Chondrocyte (in vitro differentiated cells): ENCODE results near the gene FAM53A. TPM values are rescaled to one million over a fixed set of nuclear protein-coding genes. Genes with fewer than 3 reads are reported as not detected.

Source experiments
- DNase-seq: peaks from one replicate; pipeline ENCODE4 v3.0.0; 2021; ENCODE audit warnings: mixed read lengths, low spot score
- H3K27ac Mint-ChIP-seq: one replicate; pipeline ENCODE4 v1.8.0; 2021; ENCODE audit warnings: mild to moderate bottlenecking, moderate library complexity, mixed read lengths; ENCODE audit not compliant: unreplicated experiment
- H3K27me3 Mint-ChIP-seq: 2 replicates; pipeline ENCODE4 v1.8.0; 2021; ENCODE audit warnings: low read depth, mixed read lengths
- H3K36me3 Mint-ChIP-seq: 2 replicates; pipeline ENCODE4 v1.8.0; 2021; ENCODE audit warnings: low read depth, mixed read lengths
- H3K4me1 Mint-ChIP-seq: 2 replicates; pipeline ENCODE4 v1.8.0; 2021; ENCODE audit warnings: low read depth, mild to moderate bottlenecking, mixed read lengths
- H3K4me3 Mint-ChIP-seq: one replicate; pipeline ENCODE4 v1.8.0; 2021; ENCODE audit warnings: mild to moderate bottlenecking, moderate library complexity, mixed read lengths; ENCODE audit not compliant: unreplicated experiment
- H3K9me3 Mint-ChIP-seq: 2 replicates; pipeline ENCODE4 v1.8.0; 2021; ENCODE audit warnings: low read depth, mixed read lengths
- total RNA-seq: library from RNA; stranded (reverse); gene quantifications from 3 replicates; pipeline ENCODE4 v1.2.1, GENCODE V29; 2021
- TF ChIP-seq, protein P1 (sequence below): fragments of 200-600 bp; sonication (generic); IDR thresholded peaks from 2 replicates; pipeline ENCODE4 v1.5.0; 2021; ENCODE audit warnings: antibody characterized with exemption, mild to moderate bottlenecking, moderate library complexity

FAM53A gene
- total RNA-seq, 1 donor from 2014 or later = 6.9 TPM

DNA sequence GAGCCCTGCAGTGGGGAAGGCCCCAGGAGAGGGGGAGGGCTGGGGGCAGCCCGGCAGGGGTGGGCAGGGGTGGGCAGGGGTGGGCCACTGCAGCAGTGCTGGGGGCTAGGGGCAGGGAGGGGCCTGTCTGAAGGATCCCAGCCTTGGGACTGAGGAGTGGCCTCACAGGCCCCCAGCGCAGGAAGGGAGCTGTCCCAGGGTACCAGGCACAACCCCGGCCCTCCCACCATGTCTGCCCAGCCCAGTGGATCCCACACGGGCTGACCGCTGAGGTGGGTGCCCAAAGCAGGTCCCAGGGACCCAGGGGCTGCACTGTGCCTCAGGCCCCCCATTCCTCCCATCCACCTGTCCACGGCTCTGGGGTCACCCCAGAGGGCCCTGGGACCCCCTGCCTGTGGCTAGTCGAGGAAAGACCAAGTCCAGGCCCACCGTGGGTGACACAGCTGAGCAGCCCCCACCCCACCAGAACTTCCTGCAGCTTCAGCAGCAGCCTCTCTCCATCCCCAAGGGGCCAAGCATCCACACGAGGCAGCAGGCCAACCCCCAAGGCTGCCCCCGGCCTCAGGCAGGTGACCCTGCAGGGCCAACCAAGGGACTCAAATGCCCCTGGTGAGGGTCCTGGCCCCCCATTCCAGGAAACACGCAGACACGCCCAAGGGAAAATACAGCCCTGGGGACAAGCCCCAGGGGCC lies 46.4 kb downstream of the FAM53A start:
- no peaks in the 10 kb centered on the region for H3K4me1 Mint-ChIP-seq
- DNase-seq = no peak
- peaks cover 1% of the 10 kb centered on the region for H3K27me3 Mint-ChIP-seq
- H3K9me3 Mint-ChIP-seq = peaks cover 9% of the 10 kb centered on the region
- no peak overlapping the region for H3K4me3 Mint-ChIP-seq
- H3K36me3 Mint-ChIP-seq = peaks cover 7% of the 10 kb centered on the region
- TF ChIP-seq, protein P1, sequence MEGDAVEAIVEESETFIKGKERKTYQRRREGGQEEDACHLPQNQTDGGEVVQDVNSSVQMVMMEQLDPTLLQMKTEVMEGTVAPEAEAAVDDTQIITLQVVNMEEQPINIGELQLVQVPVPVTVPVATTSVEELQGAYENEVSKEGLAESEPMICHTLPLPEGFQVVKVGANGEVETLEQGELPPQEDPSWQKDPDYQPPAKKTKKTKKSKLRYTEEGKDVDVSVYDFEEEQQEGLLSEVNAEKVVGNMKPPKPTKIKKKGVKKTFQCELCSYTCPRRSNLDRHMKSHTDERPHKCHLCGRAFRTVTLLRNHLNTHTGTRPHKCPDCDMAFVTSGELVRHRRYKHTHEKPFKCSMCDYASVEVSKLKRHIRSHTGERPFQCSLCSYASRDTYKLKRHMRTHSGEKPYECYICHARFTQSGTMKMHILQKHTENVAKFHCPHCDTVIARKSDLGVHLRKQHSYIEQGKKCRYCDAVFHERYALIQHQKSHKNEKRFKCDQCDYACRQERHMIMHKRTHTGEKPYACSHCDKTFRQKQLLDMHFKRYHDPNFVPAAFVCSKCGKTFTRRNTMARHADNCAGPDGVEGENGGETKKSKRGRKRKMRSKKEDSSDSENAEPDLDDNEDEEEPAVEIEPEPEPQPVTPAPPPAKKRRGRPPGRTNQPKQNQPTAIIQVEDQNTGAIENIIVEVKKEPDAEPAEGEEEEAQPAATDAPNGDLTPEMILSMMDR = no peak
- no peak overlapping the region for H3K27ac Mint-ChIP-seq

DNA sequence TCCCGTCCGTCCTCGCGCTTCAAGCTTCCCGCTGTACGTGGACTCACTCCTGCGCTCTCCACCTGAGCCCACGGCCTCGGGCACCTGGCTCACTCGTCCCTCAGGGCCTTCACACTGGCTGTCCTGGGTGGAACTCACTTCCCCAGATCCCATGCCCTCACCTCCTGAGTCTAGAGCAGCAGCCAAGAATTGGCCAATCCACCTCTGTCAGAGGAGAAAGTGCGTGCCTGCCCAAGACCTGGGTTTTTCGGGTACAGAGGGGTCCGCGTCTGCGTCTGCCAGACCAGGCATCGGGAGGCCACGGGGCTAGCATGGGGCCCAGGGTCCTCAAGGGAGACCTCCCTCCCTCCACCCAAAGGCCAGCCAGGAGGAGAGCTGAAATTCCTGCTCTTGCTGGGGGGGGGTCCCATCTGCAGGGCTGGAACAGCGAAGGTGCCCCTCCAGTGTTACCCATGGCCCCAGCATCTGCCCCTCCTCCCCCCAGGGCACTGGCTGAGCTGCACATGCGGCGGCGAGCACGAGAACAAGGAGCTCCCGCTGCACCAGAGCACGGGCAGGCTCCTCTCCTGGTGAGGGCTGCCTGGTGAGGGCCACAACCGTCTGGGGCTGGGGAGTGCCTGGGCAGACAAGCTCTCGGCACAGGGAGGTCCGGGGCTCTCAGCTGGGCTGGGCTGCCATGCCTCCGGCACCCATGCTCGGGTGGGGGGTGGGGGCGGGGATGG lies 47.5 kb downstream of the FAM53A start:
- Mint-ChIP-seq H3K4me1 (no peaks in the 10 kb centered on the region), H3K9me3 (peaks cover 9% of the 10 kb centered on the region), H3K4me3 (no peak overlapping the region), H3K36me3 (peaks cover 7% of the 10 kb centered on the region), H3K27ac (no peak overlapping the region), H3K27me3 (peaks cover 1% of the 10 kb centered on the region)
- TF ChIP-seq, protein P1 = no peak
- DNase-seq = no peak

DNA sequence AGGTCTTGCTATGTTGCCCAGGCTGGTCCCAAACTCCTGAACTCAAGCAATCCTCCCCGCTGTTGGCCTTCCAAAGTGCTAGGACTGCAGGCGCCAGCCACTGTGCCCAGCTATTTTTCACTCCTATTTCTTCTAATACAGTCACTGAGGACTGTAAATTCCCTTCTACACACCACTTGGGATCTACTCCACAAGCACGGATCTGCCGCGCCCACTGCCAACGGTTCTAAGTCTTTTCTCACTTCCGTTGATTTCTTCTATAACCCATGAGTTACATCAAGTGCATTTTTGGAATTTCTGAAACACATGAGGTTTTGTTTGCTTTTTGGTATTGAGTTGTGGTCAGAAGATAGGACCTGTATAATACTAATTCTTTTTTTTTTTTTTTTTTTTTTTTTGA lies 48.6 kb downstream of the FAM53A start:
- Mint-ChIP-seq H3K4me1 (no peaks in the 10 kb centered on the region), H3K27ac (no peak overlapping the region), H3K27me3 (peaks cover 1% of the 10 kb centered on the region), H3K4me3 (no peak overlapping the region), H3K36me3 (peaks cover 5% of the 10 kb centered on the region), H3K9me3 (peaks cover 9% of the 10 kb centered on the region)
- DNase-seq = no peak
- TF ChIP-seq, protein P1 = no peak

GRCh38 chr4:1633993-1634392 lies 50.1 kb downstream of the FAM53A start:
- Mint-ChIP-seq H3K36me3 (peaks cover 5% of the 10 kb centered on the region), H3K4me1 (no peaks in the 10 kb centered on the region), H3K4me3 (no peak overlapping the region), H3K27me3 (peaks cover 1% of the 10 kb centered on the region), H3K27ac (no peak overlapping the region), H3K9me3 (peaks cover 9% of the 10 kb centered on the region)
- DNase-seq = no peak
- TF ChIP-seq, protein P1 = no peak

- Mint-ChIP-seq H3K27ac (no peak overlapping the region), H3K36me3 (peaks cover 5% of the 10 kb centered on the region), H3K27me3 (peaks cover 1% of the 10 kb centered on the region), H3K9me3 (peaks cover 9% of the 10 kb centered on the region), H3K4me1 (no peaks in the 10 kb centered on the region), H3K4me3 (no peak overlapping the region)
- TF ChIP-seq, protein P1 = no peak
- DNase-seq = no peak
Observed at GRCh38 chr4:1632109-1633104, 51.7 kb downstream of the FAM53A start.
